GM12873 (cell line): ENCODE results near the gene CCT7.

Source experiments
- CTCF ChIP-seq: IDR thresholded peaks from 2 replicates; pipeline ENCODE4 v1.5.1; 2012; ENCODE audit warnings: low read depth, mild to moderate bottlenecking, moderate library complexity, low read length, control low read depth; ENCODE audit not compliant: insufficient read depth; ENCODE audit errors: missing control alignments

The CCT7 gene

DNA sequence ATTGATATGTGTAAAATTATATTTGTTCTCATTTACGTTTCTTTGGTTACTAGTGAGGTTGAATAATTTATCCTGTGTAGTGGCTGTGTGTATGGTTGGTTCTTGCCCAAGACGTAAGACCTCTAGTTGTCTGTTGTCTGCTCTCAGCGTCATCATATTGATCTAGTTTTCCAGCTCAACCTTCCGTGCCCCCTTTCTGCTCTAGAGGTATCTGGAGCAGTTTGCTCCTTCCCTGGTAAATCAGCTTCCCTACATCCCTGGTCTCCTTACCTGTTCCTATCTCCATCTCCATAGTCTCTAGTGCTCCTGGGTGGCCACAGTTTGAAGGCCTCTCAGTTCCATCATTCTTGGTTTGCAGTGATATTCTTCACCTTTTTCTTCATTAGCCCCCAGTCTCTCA, 18.9 kb upstream of the CCT7 start:
- TF ChIP-seq CTCF = no peak

- TF ChIP-seq CTCF = no peak
Observed at GRCh38 chr2:73217160-73217559, 16.9 kb upstream of the CCT7 start.

GRCh38 chr2:73217826-73218225, 16.3 kb upstream of the CCT7 start:
- no peak for TF ChIP-seq CTCF

DNA sequence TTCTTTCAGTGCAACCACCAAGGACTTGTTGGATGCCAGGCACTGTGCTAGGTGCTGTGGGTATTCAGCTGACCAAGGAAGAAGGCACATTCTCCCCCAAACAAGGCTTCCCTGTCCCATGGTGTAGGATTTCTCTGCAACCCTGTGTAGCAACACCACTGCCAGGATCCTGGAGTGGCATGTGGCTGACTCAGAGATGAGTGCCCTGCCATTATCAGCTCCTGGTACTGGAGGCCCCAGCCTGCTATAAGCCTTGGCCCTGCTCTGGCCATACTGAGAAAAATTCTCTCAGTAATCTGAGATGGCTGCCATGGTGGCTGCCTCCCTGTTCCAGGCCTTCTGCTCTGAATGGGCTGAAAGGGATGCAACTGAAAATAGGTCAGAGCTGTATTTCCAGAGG, 15.8 kb upstream of the CCT7 start:
- no peak for TF ChIP-seq CTCF

- TF ChIP-seq CTCF = no peak
Observed at GRCh38 chr2:73223821-73224220, 10.3 kb upstream of the CCT7 start.

DNA sequence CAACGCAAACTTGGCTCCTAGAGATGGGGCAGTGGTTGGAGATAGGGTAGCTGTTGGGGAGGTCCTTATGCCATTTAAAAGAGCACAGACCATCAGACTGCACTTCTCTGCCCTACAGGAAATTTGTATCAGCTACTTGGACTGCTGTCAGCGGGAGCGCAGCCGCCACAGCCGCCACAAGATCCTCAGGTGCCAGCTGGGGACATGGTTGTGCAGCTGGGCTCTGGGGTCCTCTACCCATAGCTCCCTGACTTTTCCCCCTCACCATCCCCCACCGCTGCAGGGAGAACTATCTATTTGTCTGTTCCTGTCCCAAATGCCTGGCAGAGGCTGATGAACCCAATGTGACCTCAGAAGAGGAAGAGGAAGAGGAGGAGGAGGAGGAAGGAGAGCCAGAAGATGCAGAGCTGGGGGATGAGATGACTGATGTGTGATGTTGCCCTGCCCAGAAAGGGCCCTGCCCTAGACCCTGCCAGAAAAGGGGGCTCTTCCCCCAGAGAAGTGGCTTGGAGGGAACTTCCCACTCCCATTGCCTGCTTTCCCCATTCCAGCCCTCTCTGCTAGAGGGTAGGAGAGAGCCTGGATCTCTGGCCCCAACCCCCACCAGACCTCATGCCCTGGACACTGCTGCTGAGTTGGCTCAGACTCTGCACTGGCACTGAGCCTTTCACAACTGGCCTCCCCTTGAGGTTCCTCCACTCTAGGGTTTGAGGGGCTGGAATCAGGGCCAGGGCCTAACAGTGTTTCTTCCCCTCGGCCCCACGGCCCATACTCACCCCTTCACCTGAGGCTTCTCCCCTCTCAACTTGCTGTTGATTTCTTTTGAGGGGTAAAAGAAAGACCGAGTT, 8.4 kb upstream of the CCT7 start:
- TF ChIP-seq CTCF = no peak

DNA sequence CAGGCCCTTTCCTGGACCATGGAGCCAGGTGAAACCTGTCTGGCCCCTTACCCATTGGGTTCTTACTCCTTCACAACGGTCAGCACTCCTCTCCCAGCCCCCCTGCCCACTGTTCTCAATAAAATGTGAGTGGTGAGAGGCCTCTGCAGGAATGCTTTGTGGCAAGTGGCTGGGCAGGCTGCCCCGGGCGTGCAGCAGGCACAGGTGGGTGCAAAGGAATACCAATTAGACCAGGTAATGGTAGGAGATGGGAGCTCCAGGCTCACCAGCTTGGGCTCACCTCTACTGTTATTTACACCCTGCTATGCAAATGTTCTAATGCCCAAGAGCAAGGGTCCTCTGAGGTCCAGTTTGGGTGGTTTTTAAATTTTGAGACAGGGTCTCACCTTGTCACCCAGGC, 7.0 kb upstream of the CCT7 start:
- no peak for TF ChIP-seq CTCF
